Heart left ventricle (tissue), 16 donors: ENCODE results near the gene FAM76B. TPM values are rescaled to one million over a fixed set of nuclear protein-coding genes. Genes with fewer than 3 reads are reported as not detected.

Experiments
- ATAC-seq, 4 donors: fragments of 200-7000 bp; cut with Tn5 transposase; one replicate each; pipeline ENCODE4 v1.9.1; 2020 to 2022; ENCODE audit warnings: moderate library complexity in 4 of 4, mild to moderate bottlenecking in 3 of 4, moderate number of reproducible peaks in 1 of 4
- DNase-seq, 5 donors: peaks; one replicate each; pipeline ENCODE4 v3.0.0-alpha.2; 2020
- H3K27ac ChIP-seq, 12 donors: fragments of 200-600 bp; sonication (generic) in 4 of 12; one replicate each; pipeline versions ENCODE4 v1.5.0 to v1.8.0; 2016 to 2022; ENCODE audit warnings: mild to moderate bottlenecking in 2 of 12
- H3K27me3 ChIP-seq, 9 donors: fragments of 200-600 bp; sonication (generic) in 2 of 9; one replicate each; pipeline versions ENCODE4 v1.5.1 to v1.8.0; 2016 to 2022; ENCODE audit warnings: mild to moderate bottlenecking in 3 of 9
- H3K36me3 ChIP-seq, 9 donors: fragments of 200-600 bp; sonication (generic) in 2 of 9; one replicate each; pipeline versions ENCODE4 v1.5.0 to v1.8.0; 2018 to 2022; ENCODE audit warnings: mild to moderate bottlenecking in 2 of 9
- H3K4me1 ChIP-seq, 12 donors: fragments of 200-600 bp; sonication (generic) in 4 of 12; one replicate each; pipeline versions ENCODE4 v1.5.0 to v1.8.0; 2016 to 2022; ENCODE audit warnings: mild to moderate bottlenecking in 3 of 12
- H3K4me3 ChIP-seq, 12 donors: fragments of 200-600 bp; sonication (generic) in 4 of 12; one replicate each; pipeline versions ENCODE4 v1.5.0 to v1.8.0; 2017 to 2022; ENCODE audit warnings: mild to moderate bottlenecking in 9 of 12, moderate library complexity in 4 of 12
- H3K9me3 ChIP-seq, 12 donors: fragments of 200-600 bp; sonication (generic) in 4 of 12; one replicate each; pipeline versions ENCODE4 v1.5.0 to v1.8.0; 2016 to 2022; ENCODE audit warnings: mild to moderate bottlenecking in 1 of 12
- POLR2A ChIP-seq, 2 donors: fragments of 450-650 bp; IDR thresholded peaks; one replicate each; pipeline ENCODE4 v1.6.1; 2017; ENCODE audit warnings: antibody characterized with exemption in 2 of 2, mild to moderate bottlenecking in 2 of 2, moderate library complexity in 2 of 2
- WGBS, 4 donors: extraction: QIAGEN DNeasy Blood & Tissue Kit in 2 of 4; methylation state at CpG; one replicate each; pipeline versions ENCODE4 v1.1.5 to v1.1.7; 2013 to 2018; 5-methylcytosine and 5-hydroxymethylcytosine counted together
- intact Hi-C, 10 donors: fragments of 100-400 bp; cut with DNase I; formaldehyde crosslinking; loops; one replicate each; pipeline versions ENCODE4 v1.11.1 to v1.14.2; 2022
- polyA plus RNA-seq, 2 donors: library from polyadenylated mRNA; stranded (reverse); fragments of 200-250 nt; gene quantifications; one replicate each; pipeline ENCODE4 v1.2.3, GENCODE V29; 2013
- total RNA-seq, 9 donors: library from RNA; depleted of rRNA in 2 of 9; stranded (reverse); fragments of >200 nt in 2 of 9; fragmentation: NEBNext Ultra II Directional in 3 of 9; extraction: Animal tissue kit (Norgen Biotek cat#: 25700) in 3 of 9; gene quantifications; one replicate each; pipeline versions ENCODE4 v1.1.0 to v1.2.4, GENCODE V29; 2016 to 2023
- TF ChIP-seq, protein P1 (sequence below), 12 donors: fragments of 200-600 bp; sonication (generic) in 4 of 12; IDR thresholded peaks; one replicate each; pipeline versions ENCODE4 v1.5.0 to v1.8.0; 2018 to 2022; ENCODE audit warnings: antibody characterized with exemption in 12 of 12, mild to moderate bottlenecking in 5 of 12
- donor health status: ischemic (EF 13 %, LVEDD 7.1; RV severe dilation, severe dysfunction).
- donor health status: healthy with polysubstance abuse.
- donor health status: DM: no; HTN: yes; CAD: no.
- donor health status: DM: no; HTN: no; CAD: no.
- donor health status: ischemic (EF 25% LVEDD 6.9; RV normal size, moderate dysfunction).
- donor health status: ischemic (EF 25% LVEDD 5.7; RV mildly dilated, moderate dysfunction).
- donor health status: healthy.
- donor health status: DM: yes; HTN: yes; CAD: no.
- donor health status: ischemic (EF 35%, LVEDD 5.7; RV mildly dilated, moderate dysfunction).
- donor health status: nonischemic (EF 11% LVEDD 7.7; RV severe dilation, severe dysfunction).
- donor health status: DM: yes; HTN: yes; CAD: no.
- donor health status: PGD.
- donor health status: ischemic (EF 29% LVEDD 5.4; RV normal size, mild dysfunction).
- donor health status: nonischemic (EF 23%, LVEDD 6.1; RV moderate dilation, normal function).

Gene FAM76B
- total and polyA plus RNA-seq, 11 donors: 4.6 to 13.2 (median 5.8) TPM

- intact Hi-C loops: loop anchor here in 1 of 10 donors (2.0 kb wide), 1 partner anchor 598 kb away; the partner anchor contains the start of gene CCDC82
- Histone ChIP-seq H3K27me3 (no peaks in the 10 kb centered on the region), H3K36me3 (peaks cover 0 to 20% (median 14%) of the 10 kb centered on the region in 9 donors), H3K4me3 (peak overlapping the region; percentile 55 to 95 (median 83)), H3K27ac (peak overlapping the region in 11 of 12 donors; percentile 93 to 99 (median 99)), H3K4me1 (peaks cover 3 to 30% (median 23%) of the 10 kb centered on the region in 12 donors), H3K9me3 (no peaks in the 10 kb centered on the region)
- DNase-seq (peak; percentile 53 to 69 (median 55)), ATAC-seq (peak in 3 of 4 donors; percentile 1 to 12 (median 2))
- no peak for TF ChIP-seq POLR2A (IDR thresholded peaks at IDR 0.05)
- TF ChIP-seq, protein P1, sequence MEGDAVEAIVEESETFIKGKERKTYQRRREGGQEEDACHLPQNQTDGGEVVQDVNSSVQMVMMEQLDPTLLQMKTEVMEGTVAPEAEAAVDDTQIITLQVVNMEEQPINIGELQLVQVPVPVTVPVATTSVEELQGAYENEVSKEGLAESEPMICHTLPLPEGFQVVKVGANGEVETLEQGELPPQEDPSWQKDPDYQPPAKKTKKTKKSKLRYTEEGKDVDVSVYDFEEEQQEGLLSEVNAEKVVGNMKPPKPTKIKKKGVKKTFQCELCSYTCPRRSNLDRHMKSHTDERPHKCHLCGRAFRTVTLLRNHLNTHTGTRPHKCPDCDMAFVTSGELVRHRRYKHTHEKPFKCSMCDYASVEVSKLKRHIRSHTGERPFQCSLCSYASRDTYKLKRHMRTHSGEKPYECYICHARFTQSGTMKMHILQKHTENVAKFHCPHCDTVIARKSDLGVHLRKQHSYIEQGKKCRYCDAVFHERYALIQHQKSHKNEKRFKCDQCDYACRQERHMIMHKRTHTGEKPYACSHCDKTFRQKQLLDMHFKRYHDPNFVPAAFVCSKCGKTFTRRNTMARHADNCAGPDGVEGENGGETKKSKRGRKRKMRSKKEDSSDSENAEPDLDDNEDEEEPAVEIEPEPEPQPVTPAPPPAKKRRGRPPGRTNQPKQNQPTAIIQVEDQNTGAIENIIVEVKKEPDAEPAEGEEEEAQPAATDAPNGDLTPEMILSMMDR (IDR thresholded peaks at IDR 0.05): no peak
- 4 to 8% (median 5%) methylated on average over 26 to 29 of the region's 29 CpGs for WGBS, 4 donors
Observed at GRCh38 chr11:95790933-95791708, 1.5 kb upstream of the FAM76B start.

- ATAC-seq (peak; percentile 88 to 96 (median 93)), DNase-seq (peak; percentile 95 to 97 (median 96))
- Histone ChIP-seq H3K9me3 (no peaks in the 10 kb centered on the region), H3K36me3 (peaks cover 0 to 28% (median 22%) of the 10 kb centered on the region in 9 donors), H3K27ac (peak within 1 kb of the TSS; percentile 93 to 99 (median 99)), H3K4me3 (peak within 1 kb of the TSS; percentile 55 to 95 (median 83)), H3K27me3 (no peaks in the 10 kb centered on the region), H3K4me1 (peaks cover 3 to 31% (median 23%) of the 10 kb centered on the region in 12 donors)
- 0% methylated on average over 44 to 55 of the region's 55 CpGs for WGBS, 4 donors
- peak in 1 of 2 donors; percentile 47 for TF ChIP-seq POLR2A (IDR thresholded peaks at IDR 0.05)
- TF ChIP-seq, protein P1 (IDR thresholded peaks at IDR 0.05): no peak
- intact Hi-C loops: loop anchor here in 1 of 10 donors (2.0 kb wide), 1 partner anchor 598 kb away; the partner anchor contains the start of gene CCDC82
Observed at GRCh38 chr11:95790123-95790932, 746 bp upstream of the FAM76B start, which contains the start of gene CEP57. Gene CEP57, plus strand, starts transcription at chr11:95790498. Its CDS starts 201 bp downstream, at chr11:95790699.

GRCh38 chr11:95788921-95789505, 569 bp downstream of the FAM76B start:
- DNase-seq (peak in 2 of 5 donors; percentile 7 to 25), ATAC-seq (no peak)
- H3K4me1 ChIP-seq: peaks cover 3 to 31% (median 23%) of the 10 kb centered on the region in 12 donors
- no peaks in the 10 kb centered on the region for H3K9me3 ChIP-seq
- peaks cover 0 to 41% (median 35%) of the 10 kb centered on the region in 9 donors for H3K36me3 ChIP-seq
- intact Hi-C loops: no loop called here
- no peaks in the 10 kb centered on the region for H3K27me3 ChIP-seq
- peak overlapping the region; percentile 93 to 99 (median 99) for H3K27ac ChIP-seq
- peak overlapping the region; percentile 55 to 95 (median 83) for H3K4me3 ChIP-seq
- TF ChIP-seq, protein P1 (IDR thresholded peaks at IDR 0.05): peak in 1 of 12 donors; percentile 16
- no peak for TF ChIP-seq POLR2A (IDR thresholded peaks at IDR 0.05)
- WGBS, 4 donors: 0 to 3% (median 1%) methylated on average over 11 to 34 of the region's 34 CpGs
